ENCODE results near the gene ANKRD22.

The ANKRD22 gene

GRCh38 chr10:88802523-88803285 is 48.9 kb downstream of the ANKRD22 start, which contains the start of gene LIPM:
Gene LIPM, plus strand, starts transcription at chr10:88802730. Its CDS starts 167 bp downstream, at chr10:88802897.
- DNase-seq: no peak
- H2AFZ ChIP-seq (ENCODE audit: low read length): no peak within 1 kb of the TSS
- TF ChIP-seq EZH2phosphoT487 (IDR thresholded peaks at IDR 0.05; ENCODE audit: low read length): no peak
- TF ChIP-seq EZH2 (optimal IDR thresholded peaks at IDR 0.05; ENCODE audit: low read depth, low read length): no peak
- no peak for TF ChIP-seq CTCF (IDR thresholded peaks at IDR 0.05; ENCODE audit: low read length)

GRCh38 chr10:88800152-88801125 is 51.2 kb downstream of the ANKRD22 start:
- Histone ChIP-seq H3K9me2 (replicated peaks; ENCODE audit: insufficient read depth, low read length) (no peaks in the 10 kb centered on the region), H3K9ac (ENCODE audit: low read length) (no peak overlapping the region), H3F3A (ENCODE audit: insufficient read depth, low read length) (no peaks in the 10 kb centered on the region), H3K27ac (ENCODE audit: low read length) (no peak overlapping the region), H3K9me3 (replicated peaks; ENCODE audit: insufficient read depth, low read length) (no peaks in the 10 kb centered on the region), H3K79me2 (ENCODE audit: low read length) (no peaks in the 10 kb centered on the region), H2AFZ (ENCODE audit: low read length) (no peak overlapping the region), H4K20me1 (ENCODE audit: insufficient read depth, low read length) (no peaks in the 10 kb centered on the region), H3K4me2 (ENCODE audit: low read depth, low read length) (no peak overlapping the region), H3K36me3 (replicated peaks; ENCODE audit: insufficient read depth, low read length) (no peaks in the 10 kb centered on the region), H3K27me3 (replicated peaks; ENCODE audit: insufficient read depth, low read length) (no peaks in the 10 kb centered on the region), H3K4me1 (ENCODE audit: low read length) (no peaks in the 10 kb centered on the region), H3K4me3 (ENCODE audit: low read length) (no peak overlapping the region)
- no peak for TF ChIP-seq EZH2 (optimal IDR thresholded peaks at IDR 0.05; ENCODE audit: low read depth, low read length)
- TF ChIP-seq EZH2phosphoT487 (IDR thresholded peaks at IDR 0.05; ENCODE audit: low read length): no peak
- TF ChIP-seq CTCF (IDR thresholded peaks at IDR 0.05; ENCODE audit: low read length): no peak
- DNase-seq: no peak

More at GRCh38 chr10:88802523-88803285, 48.9 kb downstream of the ANKRD22 start, which contains the start of gene LIPM:
- Histone ChIP-seq H3K36me3 (replicated peaks; ENCODE audit: insufficient read depth, low read length) (no peaks in the 10 kb centered on the region), H3K79me2 (ENCODE audit: low read length) (no peaks in the 10 kb centered on the region), H3K9me2 (replicated peaks; ENCODE audit: insufficient read depth, low read length) (no peaks in the 10 kb centered on the region), H3K4me1 (ENCODE audit: low read length) (no peaks in the 10 kb centered on the region), H3K9me3 (replicated peaks; ENCODE audit: insufficient read depth, low read length) (no peaks in the 10 kb centered on the region), H3K27ac (ENCODE audit: low read length) (no peak within 1 kb of the TSS), H3K4me3 (ENCODE audit: low read length) (no peak within 1 kb of the TSS), H3K27me3 (replicated peaks; ENCODE audit: insufficient read depth, low read length) (no peaks in the 10 kb centered on the region), H4K20me1 (ENCODE audit: insufficient read depth, low read length) (no peaks in the 10 kb centered on the region), H3F3A (ENCODE audit: insufficient read depth, low read length) (no peaks in the 10 kb centered on the region), H3K4me2 (ENCODE audit: low read depth, low read length) (no peak within 1 kb of the TSS), H3K9ac (ENCODE audit: low read length) (no peak within 1 kb of the TSS)

- no peaks in the 10 kb centered on the region for H3K9me3 ChIP-seq (replicated peaks; ENCODE audit: insufficient read depth, low read length)
- no peak overlapping the region for H3K4me2 ChIP-seq (ENCODE audit: low read depth, low read length)
- TF ChIP-seq EZH2 (optimal IDR thresholded peaks at IDR 0.05; ENCODE audit: low read depth, low read length) (no peak), CTCF (IDR thresholded peaks at IDR 0.05; ENCODE audit: low read length) (no peak), EZH2phosphoT487 (IDR thresholded peaks at IDR 0.05; ENCODE audit: low read length) (no peak)
- no peaks in the 10 kb centered on the region for H3K9me2 ChIP-seq (replicated peaks; ENCODE audit: insufficient read depth, low read length)
- no peaks in the 10 kb centered on the region for H3K79me2 ChIP-seq (ENCODE audit: low read length)
- H3K4me3 ChIP-seq (ENCODE audit: low read length): no peak overlapping the region
- H3F3A ChIP-seq (ENCODE audit: insufficient read depth, low read length): no peaks in the 10 kb centered on the region
- H2AFZ ChIP-seq (ENCODE audit: low read length): no peak overlapping the region
- no peak overlapping the region for H3K9ac ChIP-seq (ENCODE audit: low read length)
- no peak for DNase-seq
- no peaks in the 10 kb centered on the region for H4K20me1 ChIP-seq (ENCODE audit: insufficient read depth, low read length)
- H3K27ac ChIP-seq (ENCODE audit: low read length): no peak overlapping the region
- no peaks in the 10 kb centered on the region for H3K27me3 ChIP-seq (replicated peaks; ENCODE audit: insufficient read depth, low read length)
- H3K36me3 ChIP-seq (replicated peaks; ENCODE audit: insufficient read depth, low read length): no peaks in the 10 kb centered on the region
- H3K4me1 ChIP-seq (ENCODE audit: low read length): peaks cover 6% of the 10 kb centered on the region; the same call in 1 of the 2 replicates
Measured at GRCh38 chr10:88794731-88795130, 56.9 kb downstream of the ANKRD22 start.
